ENCODE measurements around the gene ORC4.

The ORC4 gene

DNA sequence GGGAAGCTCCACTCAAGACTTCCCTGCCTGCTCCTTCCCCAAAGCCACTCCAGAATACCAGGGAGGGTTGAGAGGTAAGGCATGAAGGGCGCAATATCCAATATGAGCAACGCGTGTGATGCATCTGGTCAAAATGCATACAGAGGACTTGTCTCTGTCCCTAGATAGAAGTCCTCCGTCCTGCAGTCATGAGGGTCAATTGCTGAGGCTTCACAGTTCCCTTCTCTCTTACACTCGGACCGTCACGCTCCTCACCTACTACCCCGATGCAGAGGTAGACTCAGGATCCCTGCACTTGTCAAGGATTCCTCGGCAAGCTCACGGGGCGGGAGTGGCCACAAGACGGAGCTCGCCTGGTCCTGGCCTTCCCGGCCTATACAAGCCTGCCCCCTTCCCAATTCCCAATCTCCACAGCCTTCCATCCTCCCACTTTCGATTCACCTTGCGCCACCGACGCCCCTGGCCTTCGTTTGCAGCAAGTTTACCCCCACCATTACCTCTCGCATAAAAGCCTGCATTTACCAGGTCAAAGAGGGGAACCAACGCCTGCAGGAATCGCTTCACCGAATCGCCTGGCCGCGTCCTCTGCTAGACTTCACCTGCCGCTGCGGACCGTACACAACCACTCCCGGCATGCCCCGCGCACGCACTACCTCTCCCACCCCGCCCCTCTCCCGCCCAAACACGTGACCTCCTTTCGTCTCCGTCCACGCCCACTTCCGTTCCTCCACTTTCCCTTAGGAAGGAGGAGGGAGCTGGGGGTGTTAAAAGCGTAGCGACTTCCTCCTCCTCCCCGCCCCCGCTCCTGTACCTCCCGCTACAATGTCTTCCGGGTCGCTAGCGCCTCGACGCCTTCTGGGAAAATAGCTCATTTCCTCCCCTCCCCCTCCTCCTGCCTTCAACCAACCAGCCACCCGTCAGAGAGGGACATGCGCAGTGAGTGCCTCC is at the start of gene ORC4:
ORC4 (minus strand) TSS at position 627 of the 948 bp plus-strand sequence. CDS start 44,779 bp downstream, outside the sequence.
- peak; percentile 98 for DNase-seq (ENCODE audit: low spot score)

DNA sequence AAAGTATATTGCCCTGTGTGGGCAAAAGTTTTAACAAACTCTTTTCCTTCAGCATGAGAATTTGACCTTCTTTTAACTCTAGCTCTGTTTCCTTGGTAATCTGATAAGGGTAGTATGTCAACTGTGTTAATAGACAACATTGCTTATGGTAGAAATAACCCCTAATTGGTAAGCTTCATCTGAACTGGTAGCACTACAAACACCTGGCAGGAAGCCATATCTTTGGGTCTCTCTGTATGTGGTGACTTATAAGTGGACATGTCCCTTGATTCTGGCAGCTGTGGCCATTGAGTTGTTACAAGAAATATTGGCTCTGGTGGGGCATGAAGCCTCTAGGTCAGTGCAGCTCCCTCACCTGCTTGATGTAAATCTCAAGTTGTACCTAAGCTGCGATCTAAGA is 47.3 kb upstream of the ORC4 start:
- no peak for DNase-seq (ENCODE audit: low spot score)

DNA sequence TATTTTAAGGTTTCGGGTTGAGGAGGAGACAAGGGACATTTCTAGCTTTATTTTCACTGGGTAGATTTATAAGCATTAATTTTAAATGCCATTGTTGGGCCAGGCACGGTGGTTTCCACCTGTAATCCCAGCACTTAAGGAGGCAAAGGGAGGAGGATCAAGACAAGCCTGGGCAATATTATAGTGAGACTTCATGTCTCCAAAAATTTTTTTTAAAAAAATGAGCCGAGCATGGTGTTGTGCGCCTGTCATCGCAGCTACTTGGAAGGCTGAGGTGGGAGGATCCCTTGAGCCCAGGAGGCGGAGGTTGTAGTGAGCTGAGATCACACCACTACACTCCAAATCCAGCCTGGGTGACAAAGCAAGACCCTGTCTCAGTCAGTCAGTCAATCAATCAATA is 45.4 kb upstream of the ORC4 start:
- no peak for DNase-seq (ENCODE audit: low spot score)

DNA sequence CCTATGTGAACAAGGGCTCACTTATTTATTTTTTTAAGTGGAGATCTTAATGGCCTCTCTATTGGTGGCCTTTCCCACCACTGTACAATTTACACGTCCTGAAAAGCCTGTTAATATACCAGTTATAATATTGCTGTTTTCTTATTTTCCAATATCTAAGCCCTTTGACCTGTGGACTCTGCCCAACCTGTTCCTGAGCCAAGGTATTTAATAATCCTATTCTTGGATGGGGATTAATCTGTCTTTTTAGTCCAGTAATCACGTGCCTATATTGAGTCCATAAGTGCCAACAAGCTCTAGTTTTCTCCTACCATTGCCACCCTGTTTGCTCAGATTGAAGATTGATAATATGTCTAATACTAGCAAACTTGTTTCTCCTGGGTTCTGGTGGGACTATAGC is 43.1 kb upstream of the ORC4 start:
- no peak for DNase-seq (ENCODE audit: low spot score)

DNA sequence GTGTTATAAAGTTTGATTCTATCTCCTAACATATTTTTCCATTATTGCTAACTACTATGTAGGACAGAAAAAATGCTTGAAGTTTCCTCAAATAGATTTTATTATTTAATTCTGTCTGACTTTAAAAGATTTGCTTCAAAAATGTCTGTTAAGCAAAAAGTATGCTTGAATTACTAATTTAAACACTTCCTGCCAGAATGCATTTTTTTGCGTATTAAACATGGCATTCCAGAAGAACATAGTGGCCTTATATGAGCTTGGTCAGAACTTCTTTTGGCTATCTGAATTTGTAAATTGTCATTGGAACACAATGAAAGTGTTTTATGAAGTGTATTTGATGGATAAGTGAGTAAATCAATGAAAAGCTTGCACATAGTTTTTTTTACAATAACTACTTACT is 38.1 kb upstream of the ORC4 start:
- DNase-seq (ENCODE audit: low spot score) = no peak

DNA sequence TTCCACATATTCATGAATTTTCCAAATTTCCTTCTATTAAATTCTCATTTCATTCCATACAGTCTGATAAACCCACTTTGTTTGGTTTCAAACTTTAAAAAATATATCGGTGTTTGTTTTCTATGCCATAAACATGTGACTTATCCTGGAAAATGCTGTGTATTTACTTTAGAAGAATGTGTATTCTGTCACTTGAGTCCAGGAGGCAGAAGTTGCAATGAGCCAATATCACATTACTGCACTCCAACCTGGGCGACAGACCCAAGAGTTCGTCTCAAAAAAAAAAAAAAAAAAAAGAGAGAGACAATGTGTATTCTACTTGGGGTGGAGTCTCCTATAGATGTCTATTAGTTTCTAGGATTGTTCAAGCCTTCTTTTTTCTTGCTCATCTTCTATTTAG is 32.1 kb upstream of the ORC4 start:
- DNase-seq (ENCODE audit: low spot score) = no peak

DNA sequence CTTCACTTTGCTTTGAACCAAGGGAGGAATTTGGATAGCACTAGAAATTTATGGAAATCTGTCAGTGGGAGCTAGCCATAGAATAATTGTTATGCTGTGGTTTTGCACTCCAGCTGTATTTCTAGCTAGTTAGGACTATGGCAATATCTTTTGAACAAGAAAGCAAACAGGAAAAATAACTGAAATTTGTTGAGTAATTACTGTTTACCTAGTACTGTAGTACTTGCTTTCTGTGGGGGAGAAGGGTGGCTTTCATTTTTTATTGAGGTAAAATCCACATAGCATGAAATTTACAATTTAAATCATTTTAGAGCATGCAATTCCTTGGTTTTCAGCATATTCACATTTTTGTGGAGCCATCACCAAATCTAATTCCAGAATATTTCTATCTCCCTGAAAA is 28.7 kb upstream of the ORC4 start:
- DNase-seq (ENCODE audit: low spot score) = no peak

DNA sequence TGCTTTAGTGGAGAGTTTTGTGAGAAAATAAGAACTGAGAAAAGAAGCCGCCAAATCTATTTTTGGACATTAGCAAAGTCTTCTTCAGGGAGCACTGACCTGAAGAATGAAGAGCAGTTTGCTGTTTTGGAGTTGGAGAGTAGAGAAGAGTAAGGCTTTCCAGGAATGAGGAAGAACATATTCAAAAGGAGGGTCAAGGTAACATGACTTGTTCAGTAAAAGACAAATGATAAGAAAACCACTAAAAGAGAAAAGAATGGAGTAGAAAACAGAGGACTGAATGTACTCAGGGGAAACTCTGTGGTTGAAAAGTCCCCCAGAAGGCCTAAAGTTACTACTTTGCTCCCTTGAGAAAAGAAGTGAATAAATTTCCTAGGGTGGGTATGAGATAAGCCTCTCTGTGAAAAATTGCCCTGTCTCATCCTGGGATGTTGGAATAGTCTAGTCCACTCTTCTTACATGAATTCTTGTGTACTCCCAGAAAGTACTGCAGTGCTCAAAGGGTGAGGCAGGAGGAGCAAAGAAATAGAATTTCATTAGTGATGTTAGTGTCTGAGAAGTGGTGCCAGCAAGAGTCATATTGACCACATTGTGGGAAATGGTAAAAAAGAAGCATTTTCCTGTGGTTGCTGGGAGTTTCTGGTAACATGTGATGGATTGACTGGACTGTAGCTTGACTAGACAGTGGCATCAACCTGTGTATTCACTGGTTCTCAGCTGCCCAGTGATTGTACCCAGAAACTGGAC is 28.1 kb upstream of the ORC4 start:
- DNase-seq (ENCODE audit: low spot score) = no peak

DNA sequence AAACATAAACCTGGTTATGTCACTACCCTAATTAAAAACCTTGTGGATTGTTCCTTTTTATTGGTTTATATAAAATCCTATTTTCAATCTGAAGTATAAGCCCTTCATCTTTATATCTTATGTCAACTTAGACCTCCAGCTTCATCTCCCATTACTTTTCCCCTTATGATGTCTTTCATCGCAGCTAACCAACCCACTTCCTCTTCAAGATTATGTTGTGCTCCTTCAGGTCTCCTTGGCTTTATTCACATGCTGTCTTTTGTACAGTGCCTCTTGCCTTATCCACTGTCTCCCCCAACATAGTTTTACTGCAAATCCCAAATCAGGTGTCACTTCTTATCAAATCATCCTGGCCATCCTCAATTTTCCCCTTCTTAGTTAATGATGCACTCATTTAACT is 26.3 kb upstream of the ORC4 start:
- no peak for DNase-seq (ENCODE audit: low spot score)

DNA sequence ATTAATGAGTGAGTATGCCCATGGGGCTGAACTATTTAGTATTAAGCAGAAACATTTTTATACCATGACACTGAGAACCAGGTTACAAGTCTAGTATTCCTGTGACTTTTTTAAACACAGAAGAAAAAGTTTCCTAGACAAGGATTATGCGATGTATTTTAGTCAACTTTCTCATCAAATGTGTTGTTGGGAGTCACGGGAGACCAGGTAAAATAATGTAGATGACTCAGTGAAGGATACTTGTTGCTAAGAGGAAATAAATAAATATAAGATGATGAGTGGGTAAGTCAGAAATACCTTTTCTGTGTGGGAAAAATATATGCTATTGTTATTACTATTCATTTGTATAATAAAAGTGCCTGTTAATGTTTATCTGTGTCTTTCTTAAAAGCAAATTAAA is 23.8 kb upstream of the ORC4 start:
- no peak for DNase-seq (ENCODE audit: low spot score)

DNA sequence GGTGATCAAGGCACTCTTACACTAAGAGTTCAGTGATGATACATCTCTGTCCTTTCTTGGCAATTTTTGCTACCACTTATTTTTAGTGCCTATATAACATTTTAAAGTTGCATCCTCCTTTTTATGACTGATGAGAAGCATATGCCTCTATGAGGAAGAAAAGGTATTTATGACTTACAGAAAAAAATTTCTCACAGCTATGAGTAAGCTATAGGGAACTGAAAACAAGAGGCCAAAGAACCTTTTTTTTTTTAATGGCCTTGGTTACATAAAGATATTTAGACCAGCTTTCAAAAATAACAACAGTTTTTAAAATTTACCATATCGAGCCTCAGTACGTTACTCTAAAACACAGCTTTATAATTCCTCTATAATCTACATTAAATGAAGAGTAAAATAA is 21.7 kb upstream of the ORC4 start:
- no peak for DNase-seq (ENCODE audit: low spot score)

DNA sequence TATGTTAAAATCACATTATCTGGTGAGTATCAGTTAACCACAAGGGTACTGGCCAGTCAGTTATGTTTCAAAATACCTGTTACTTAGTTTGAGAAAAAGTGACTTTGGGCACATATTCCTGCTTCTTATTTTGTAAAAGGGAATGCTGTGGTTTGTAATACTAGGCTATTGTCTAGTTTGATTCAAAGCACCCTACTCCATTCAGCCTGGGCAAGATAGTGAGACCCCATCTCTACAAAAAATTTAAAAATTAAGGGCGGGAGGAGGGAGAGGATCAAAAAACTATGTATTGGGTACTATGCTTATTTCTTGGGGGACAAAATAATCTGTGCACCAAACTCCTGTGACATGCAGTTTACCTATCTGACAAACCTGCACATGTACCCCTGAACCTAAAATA is 19.2 kb upstream of the ORC4 start:
- no peak for DNase-seq (ENCODE audit: low spot score)

DNA sequence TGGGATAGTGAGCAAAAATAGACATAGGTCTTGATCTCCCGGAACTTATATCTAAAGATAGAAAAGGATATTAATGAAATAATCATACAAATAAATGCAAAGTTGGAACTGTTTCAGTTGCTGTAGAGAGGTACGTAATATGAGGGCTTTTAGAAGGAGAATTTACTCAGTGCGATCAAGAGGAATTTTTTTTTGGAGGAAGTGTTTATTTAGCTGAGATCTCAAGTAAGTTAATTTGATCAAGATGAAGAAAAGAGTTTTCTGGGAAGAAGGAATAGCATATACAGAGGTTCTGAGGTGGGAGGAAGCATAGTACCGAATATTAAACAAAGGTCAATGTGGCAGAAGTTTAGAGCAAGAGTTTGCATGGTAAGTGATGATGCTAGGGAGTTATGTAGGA is 11.7 kb upstream of the ORC4 start:
- DNase-seq (ENCODE audit: low spot score) = no peak

DNA sequence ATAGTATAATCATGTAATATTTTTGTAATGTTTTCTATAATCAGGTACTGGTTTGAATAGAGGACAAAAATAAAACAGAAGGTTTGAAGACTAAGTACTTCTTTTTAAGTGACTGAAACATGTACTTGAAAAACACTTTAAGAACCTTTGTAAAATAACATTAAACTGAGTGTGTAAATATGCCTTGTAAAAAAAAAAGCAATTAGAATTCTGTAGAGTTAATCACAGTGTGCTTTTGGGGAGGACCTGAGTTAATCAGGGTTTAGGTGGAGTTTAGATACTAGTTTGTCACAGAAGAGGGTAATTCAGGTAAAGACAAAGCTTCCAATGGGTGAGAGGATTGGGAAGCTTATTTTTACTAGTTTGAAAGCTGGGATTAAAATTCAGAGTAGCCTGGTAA is 10.6 kb upstream of the ORC4 start:
- no peak for DNase-seq (ENCODE audit: low spot score)

DNA sequence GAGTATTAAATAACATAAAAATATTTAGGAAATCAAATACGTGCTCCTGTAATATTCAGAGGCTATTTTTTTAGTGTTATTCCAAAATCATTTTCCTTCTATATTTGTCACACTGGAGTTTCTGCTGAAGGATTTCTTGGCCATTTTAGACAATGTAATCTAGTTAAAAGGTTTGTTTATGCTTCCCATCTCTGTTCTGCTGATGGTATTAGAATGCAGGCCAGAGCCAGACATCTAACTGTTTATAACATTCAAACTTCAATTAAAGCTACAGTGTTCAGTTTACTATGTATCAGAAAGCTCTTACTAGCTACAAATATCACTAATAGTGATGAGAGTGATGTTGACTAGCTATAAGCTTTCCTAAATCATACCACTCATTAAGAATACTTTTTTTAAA is 8.2 kb upstream of the ORC4 start:
- no peak for DNase-seq (ENCODE audit: low spot score)

DNA sequence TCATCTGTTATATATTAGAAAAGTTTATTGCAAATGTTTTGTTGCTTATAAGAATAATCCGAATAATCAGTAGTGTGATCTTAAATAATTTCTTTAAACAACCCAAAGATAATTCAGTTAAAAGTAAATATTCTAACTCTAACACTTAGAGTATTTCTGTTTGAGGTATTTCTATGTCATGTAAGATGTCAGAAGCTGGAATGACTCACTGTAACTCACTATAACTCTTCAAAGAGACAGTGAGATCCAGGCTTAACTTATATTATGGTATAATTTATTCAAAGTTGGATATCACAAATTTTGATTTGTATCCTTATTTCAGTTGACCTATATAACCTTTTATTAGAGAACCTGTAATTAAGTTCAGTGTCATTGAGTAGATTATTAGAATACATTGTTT is 7.3 kb upstream of the ORC4 start:
- DNase-seq (ENCODE audit: low spot score) = no peak

DNA sequence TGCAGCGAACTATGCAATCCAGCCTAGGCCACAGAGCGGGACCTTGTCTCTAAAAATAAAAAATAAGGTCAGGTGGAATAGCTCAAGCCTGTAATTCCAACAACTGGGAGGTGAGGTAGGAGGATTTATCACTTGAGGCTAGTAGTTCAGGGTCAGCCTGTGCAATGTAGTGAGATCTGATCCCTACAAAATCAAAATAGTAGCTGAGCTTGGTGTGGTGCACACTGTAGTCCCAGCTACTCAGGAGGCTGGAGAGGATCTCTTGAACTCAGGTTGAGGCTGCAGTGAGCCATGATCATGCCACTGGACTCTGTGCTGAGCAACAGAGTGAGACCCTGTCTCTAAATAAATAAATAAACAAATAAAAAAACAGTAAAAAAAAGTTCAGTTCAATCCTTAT is 6.0 kb upstream of the ORC4 start:
- no peak for DNase-seq (ENCODE audit: low spot score)

DNA sequence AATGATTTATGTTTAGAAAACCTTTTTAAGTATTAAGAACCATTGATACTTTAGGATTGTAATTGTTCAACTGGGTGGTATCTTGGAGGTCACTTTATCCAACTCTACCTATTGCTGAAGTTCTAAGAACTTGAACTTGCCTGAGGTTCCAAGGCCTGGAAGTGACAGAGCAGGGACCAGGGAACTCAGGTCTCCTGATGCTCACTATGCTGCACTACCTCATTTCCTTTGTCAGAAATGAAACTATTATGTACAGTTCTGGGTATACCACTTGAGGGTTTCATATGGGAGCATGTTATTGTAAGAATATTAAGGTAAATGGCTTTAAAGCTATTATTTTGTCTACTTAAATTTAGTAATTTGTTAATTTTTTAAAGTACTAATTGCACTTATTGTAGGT is 3.3 kb upstream of the ORC4 start:
- DNase-seq (ENCODE audit: low spot score) = peak; percentile 11

DNA sequence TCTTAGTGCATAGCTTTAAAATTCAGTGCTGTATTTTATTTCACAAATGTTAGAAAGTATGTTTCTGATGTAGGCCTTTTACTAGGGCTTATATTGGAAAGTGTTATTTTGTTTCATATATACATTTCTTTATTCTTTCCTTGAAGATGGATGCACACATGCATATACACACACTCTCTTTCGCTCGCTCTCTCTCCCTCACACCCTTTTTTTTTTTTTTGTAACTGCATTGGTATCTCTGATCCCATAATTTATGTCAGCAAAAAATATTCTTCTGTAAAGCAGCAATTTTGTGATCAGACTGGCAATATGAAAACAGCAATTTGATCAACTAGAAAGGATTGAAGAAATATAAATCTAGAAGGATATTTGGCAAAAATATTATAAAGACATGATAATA is 2.3 kb upstream of the ORC4 start:
- DNase-seq (ENCODE audit: low spot score) = no peak

DNA sequence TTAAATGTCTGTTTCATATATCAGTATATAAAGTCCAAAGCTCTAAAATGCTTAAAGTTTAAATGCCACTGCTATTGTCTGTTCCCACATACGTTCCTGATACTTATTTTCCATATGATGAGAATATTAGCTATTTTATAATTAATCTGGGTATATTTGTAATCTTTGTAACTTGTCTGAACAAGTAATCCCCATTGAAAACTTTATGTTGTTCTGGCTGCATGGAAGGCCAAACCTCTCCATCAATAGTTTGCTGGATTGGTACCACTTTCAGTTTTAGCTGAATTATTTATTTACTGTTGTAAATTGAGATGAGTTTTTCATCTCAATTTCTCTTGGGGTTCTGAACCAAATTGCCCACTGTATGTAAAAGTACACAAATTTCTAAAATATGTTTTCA is 1.8 kb upstream of the ORC4 start:
- no peak for DNase-seq (ENCODE audit: low spot score)

DNA sequence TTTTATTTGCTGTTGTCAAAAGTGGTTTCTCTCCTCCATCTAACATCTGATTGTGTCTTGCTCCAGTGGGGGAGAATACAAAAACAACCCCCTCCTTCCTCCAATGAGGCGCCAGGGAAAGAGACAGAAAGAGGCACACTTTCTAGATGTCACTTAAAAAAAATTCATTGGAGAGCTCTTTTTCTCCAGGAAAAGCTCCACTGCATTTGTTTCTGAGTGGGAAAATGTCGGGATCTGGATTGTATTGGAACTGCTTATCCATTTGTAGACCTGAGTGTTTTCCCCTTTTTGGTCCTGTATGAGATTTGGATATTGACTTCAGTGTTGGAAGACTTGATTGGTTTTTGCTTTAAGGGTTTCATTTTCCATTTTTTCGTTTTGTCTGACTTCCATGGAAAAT is 1.3 kb upstream of the ORC4 start:
- no peak for DNase-seq (ENCODE audit: low spot score)

DNA sequence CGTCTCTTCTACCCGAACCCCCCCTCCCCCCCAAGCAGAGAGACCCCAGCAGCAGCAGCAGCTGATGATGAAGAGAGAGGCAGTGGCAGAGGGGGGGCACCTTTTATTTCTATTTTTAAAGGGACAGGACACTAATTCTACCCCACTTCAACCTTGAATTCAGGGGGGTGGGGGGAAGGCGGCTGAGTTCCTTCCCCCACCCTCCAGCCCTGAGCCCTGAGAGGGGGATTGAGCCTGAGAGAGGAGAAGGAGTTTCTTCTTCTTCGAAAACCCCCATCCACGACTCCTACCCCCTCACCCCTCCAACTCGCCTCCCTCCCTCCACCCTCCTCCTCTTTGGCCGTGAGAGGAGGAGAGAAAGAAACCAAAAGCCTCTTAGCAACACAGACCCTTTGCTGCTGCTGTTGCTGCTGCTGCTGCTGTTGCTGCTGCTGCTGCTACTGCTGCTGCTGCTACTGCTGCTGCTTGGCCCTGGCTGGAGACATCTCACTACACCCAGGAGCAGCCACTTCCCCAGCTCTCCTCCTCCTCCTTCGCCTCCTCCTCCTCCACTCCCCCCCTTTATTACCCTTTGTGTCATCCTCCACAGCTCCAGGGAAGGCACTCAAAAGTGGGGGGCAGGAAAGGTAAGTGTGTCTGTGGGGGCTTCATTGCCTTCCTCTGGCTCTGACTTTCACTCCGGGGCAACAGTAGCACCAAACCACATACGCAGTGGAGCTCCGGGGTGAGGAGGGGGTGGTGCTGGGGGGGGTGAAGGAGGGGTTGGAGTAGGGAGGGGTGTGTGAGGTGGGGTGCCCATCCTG is 723 bp upstream of the ORC4 start, which contains the start of gene MBD5:
MBD5 (plus strand) TSS at position 33 of the 803 bp plus-strand sequence.
- DNase-seq (ENCODE audit: low spot score) = peak; percentile 64

DNA sequence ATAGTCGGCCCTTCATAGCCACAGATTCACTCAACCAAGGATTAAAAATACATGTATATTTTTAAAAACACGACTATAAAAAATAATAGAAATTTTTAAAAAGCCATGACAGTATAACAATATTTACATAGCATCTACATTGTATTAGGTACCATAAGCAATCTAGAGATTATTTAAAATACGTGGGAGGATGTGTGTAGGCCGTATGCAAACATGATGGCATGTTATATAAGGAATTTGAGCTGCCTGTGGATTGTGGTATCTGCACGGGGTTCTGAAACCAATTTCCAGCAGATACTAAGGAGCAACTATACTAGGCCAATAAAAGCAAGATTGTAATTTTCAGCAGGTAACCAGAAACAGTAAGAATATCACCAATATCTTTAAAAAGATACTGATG is 5.9 kb downstream of the ORC4 start:
- DNase-seq (ENCODE audit: low spot score) = no peak
